COLO829 (cell line): ENCODE data around the gene PIK3AP1.
"Not testable (repeated sequence)": the region's sequence is repeated elsewhere in the genome, so short reads cannot be mapped to it uniquely, and the experiment has no call there.

Experiments
- DNase-seq: peaks from one replicate; pipeline ENCODE4 v3.0.0; 2012; ENCODE audit warnings: low spot score

Gene PIK3AP1

GRCh38 chr10:96695975-96696634 lies 24.2 kb downstream of the PIK3AP1 start:
- DNase-seq, result no peak

- DNase-seq, result no peak
Observed at GRCh38 chr10:96695366-96695765, 24.9 kb downstream of the PIK3AP1 start.

DNA sequence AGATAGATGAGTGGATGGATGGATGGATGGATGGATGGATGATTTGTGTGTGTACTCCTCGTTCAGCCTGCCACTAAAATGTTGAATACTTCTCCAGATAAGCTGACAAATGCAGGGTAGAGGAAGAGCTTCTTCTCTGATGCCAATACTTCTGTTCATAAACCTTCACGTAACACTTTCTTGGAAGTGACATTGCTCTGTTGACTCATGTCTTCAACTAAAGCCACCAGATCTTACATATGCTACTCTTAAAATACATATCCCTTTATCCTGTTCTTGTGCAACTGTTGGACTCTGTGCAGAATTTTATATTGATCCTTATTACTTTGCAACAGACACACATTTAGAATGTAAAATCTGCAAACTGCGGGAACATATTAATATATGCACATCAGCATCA lies 26.9 kb downstream of the PIK3AP1 start:
- no peak for DNase-seq

DNA sequence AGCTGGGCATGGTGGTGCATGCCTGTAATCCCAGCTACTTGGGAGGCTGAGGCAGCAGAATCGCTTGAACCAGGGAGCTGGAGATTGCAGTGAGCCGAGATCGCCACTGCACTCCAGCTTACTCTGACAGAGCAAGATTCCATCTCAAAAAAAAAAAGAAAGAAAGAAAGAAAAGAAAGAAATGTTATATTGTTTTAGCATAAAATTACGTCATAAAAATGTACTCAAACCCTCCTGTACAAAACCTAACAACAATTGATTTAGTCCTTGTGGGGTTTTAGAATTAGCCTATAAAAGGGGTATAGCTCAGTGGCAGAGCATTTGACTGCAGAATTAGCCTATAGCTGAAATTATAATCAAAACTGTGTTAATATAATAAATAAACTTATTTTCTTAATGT lies 27.9 kb downstream of the PIK3AP1 start:
- DNase-seq, result no peak

- DNase-seq, result no peak
Observed at GRCh38 chr10:96691761-96692160, 28.6 kb downstream of the PIK3AP1 start.

DNA sequence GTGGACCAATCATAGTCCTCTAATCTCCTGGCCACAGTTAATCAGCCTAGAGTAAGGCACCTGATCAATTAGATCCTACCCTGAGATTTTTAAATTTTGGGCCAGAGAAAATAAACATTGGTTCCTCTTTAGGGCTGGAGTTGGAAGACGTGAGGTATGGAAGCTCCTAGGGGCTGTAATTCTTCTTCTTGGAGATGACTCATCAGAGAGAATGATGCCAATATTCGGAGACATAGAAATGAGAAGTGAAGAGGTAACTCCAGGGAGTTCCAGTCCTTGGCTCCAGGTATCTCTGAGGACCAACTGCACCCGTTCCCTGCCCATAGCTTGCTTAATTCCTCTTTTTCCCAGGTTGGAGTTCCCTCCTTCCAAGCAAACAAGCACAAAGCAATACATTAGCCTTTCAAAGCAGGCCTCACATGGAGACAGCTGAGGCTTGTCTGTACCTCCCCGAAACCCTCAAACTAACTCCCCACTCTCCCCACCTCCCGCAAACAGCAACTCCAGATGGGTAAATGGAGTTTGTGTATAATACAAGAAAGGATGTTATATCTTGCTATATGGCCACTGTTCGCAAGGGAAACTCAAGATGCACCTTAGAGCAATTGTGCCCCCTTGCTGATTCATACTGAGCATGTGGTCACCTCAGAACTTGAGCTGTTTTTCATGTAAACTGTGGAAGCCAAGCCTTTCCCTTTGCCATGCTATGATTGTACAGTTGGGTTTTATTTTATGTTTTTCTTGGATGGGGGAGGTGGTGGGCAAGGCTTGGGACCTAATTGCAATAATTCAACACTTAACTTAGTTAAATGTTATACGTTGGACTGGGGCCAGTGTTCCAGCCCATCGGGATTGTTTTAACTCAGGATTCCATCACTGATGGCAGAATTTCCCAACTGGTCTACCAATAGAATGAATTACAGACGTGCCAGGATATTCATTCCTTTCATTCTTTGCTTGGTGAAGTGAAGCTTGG lies 29.3 kb downstream of the PIK3AP1 start:
- no peak for DNase-seq

DNA sequence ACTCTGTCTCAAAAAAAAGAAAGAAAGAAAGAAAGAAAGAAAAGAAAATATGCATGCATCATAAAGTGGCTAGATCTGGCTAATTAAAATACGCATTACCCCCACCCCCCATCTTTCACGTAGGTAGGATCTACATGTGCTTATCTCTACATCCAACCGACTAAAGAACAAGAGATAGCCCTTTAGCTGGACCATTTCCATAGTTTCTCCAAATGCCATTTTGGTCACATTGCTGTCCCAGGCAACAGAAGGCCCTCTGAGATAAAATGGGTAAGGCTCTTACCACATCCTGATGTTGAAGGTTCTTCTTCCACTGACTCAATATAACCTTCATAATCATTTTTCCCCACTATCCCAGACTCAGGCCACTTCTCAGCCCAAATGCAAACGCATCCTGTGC lies 31.5 kb downstream of the PIK3AP1 start:
- no peak for DNase-seq

GRCh38 chr10:96687317-96688012 lies 32.8 kb downstream of the PIK3AP1 start:
- no peak for DNase-seq

DNA sequence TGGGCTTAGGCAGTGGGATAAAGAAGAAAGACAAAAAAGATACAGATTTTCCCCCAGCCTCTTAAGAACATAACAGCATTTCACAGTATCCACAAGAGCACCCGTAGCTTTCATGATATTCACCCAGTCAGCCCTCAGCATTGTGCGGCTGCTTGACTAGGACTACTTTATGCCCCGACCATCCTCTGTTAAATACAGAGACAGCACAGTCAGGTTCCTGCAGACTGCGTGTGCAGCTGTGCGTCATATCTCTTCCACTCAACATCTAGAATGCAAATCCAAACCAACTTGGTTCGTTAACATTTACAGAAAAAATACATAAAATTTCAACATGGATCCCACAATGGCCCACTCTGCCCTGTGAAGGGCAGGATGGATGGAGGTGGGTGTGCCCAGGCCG lies 33.8 kb downstream of the PIK3AP1 start:
- DNase-seq, result no peak

DNA sequence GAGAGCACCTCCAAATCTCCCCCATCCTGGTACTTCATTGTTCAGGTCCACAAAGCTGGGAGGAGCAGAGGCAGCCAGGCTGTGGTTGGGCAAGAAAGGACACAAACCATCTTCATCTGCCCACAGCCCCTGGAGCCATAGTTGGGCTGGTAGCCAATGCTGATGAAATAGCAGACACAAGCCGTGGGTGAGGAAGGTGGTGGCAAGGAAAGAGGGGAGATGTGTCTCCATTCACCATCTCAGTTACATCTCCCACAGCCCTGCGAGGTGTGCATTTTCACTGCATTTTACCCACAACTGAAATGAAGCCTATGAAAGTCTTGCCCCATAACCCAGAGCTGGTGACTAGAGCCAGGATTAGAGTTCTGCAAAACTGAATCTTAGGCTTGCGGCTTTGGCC lies 35.0 kb downstream of the PIK3AP1 start:
- no peak for DNase-seq

- no peak for DNase-seq
Observed at GRCh38 chr10:96684826-96685225, 35.5 kb downstream of the PIK3AP1 start.

DNA sequence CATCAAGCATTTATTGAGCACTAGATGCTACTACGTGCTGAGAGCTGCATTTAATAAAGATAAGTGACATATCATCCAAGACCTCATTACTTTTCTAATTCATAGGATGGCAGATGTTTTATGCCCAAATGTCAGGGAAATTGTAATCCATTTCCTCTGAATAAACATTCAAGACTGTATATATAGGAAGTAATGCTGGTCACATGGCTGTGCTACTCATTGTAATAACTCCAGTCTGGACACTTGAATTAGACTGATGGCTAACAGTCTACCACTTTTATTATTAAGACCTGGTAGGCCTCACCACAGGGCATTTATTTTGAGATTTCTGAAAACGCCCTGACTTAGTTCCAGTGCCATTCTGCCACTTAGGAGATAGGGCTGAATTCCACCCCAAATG lies 36.6 kb downstream of the PIK3AP1 start:
- DNase-seq, result no peak

GRCh38 chr10:96683065-96683464 lies 37.2 kb downstream of the PIK3AP1 start:
- no peak for DNase-seq

DNA sequence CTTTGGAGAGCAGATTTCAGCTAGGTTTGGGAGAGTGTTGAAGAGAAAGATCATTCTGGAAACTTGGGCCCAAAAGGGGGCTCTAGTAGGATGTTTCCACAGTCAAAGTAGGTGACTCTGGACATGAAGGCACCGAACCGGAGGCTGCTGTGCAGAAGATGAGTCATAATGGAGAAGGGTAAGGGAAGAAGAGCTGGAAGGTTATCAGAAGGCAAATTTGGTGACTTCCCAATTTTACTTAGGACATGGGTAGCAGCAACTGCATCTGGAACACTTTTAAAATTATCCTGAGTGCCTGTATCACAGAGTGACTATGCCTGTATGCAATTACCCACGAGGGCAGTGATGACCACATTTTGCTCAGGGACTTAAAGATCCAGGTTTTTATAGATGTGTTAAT lies 38.8 kb downstream of the PIK3AP1 start:
- no peak for DNase-seq

- DNase-seq, result not testable (repeated sequence)
Observed at GRCh38 chr10:96680463-96680862, 39.9 kb downstream of the PIK3AP1 start.

GRCh38 chr10:96678725-96679124 lies 41.6 kb downstream of the PIK3AP1 start:
- DNase-seq, result no peak

GRCh38 chr10:96676272-96677112 lies 43.8 kb downstream of the PIK3AP1 start:
- no peak for DNase-seq

DNA sequence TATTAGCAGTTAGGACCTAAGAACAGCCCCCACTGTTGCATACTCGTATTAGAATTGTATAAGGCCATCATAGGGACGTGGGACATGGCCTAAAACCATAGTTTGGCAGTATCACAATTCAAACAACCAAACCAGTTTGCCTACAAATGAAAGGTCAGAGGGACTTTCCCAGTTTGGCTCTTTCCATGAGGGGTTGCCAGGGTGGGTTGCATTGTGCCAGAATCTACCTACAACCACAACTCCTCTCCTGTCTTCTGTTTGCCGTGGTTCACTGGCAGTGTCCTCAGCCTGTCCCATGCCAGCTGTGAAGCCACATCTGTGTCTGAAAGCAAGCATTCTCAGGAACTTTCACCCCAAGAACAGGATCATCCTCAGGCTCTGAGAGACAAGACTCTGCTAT lies 44.5 kb downstream of the PIK3AP1 start:
- no peak for DNase-seq

GRCh38 chr10:96673318-96674099 lies 46.8 kb downstream of the PIK3AP1 start:
- no peak for DNase-seq

DNA sequence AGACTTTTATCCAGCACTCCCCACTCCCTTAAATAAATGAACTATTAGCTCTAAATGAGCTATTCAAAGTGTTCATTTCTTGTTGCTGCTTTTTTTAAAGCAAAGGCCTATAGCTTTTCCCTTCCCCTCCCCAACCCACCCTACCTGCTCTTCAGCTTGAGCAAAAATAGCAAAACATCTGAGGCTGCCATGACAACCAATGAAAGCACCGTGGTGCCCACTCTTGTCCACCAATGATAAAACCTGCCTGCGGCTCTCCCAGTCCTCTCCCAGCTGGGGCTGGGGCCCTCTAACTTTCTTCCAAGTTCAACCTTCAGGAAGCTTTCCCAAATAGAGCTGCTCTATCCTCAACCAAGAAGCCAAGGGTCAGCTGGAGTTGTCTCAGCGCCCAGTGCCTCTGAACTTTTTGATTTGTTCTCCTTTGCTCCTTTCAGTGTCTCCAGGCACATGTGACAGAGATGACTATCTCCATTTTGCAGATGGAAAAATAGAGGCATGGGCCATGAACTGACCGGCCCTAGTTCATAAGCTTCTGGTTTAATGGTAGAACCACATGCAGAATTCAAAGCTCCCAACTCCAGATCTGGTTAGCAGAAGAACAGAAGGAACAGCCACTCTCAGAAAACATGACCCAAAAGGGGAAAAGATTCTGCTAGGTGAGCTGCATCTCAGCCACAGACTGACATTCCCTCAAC lies 47.7 kb downstream of the PIK3AP1 start:
- no peak for DNase-seq
